Mesenchymal stem cell (in vitro differentiated cells and primary cell): ENCODE data around the gene NR5A2. TPM values are rescaled to one million over a fixed set of nuclear protein-coding genes. Genes with fewer than 3 reads are reported as not detected.

Experiments used
- DNase-seq: peaks from one replicate; pipeline ENCODE4 v3.0.0-alpha.2; 2013
- H2AFZ ChIP-seq: one replicate; pipeline ENCODE4 v1.6.1; 2013; ENCODE audit warnings: low read depth, mild to moderate bottlenecking, control low read depth, inconsistent platforms, low read length, moderate library complexity
- H2AK5ac ChIP-seq: 2 replicates; pipeline ENCODE4 v1.6.1; 2013; ENCODE audit warnings: low read length, moderate library complexity, mild to moderate bottlenecking, inconsistent platforms; ENCODE audit not compliant: severe bottlenecking
- H2BK120ac ChIP-seq: one replicate; pipeline ENCODE4 v1.6.1; 2013; ENCODE audit warnings: low read depth, mild to moderate bottlenecking, inconsistent platforms, low read length, moderate library complexity
- H2BK12ac ChIP-seq, 2 experiments: one replicate each; pipeline ENCODE4 v1.6.1; 2013; ENCODE audit warnings: inconsistent platforms in 2 of 2, low read length in 2 of 2, mild to moderate bottlenecking in 2 of 2, moderate library complexity in 2 of 2, control low read depth in 1 of 2
- H2BK15ac ChIP-seq: one replicate; pipeline ENCODE4 v1.6.1; 2013; ENCODE audit warnings: mild to moderate bottlenecking, low read depth, inconsistent platforms; ENCODE audit not compliant: poor library complexity, severe bottlenecking
- H2BK5ac ChIP-seq: 2 replicates; pipeline ENCODE4 v1.6.1; 2013; ENCODE audit warnings: low read depth, mild to moderate bottlenecking, low read length, control low read depth, inconsistent platforms; ENCODE audit not compliant: poor library complexity, severe bottlenecking
- H3K14ac ChIP-seq, 2 experiments: one replicate each; pipeline ENCODE4 v1.6.1; 2013; ENCODE audit warnings: inconsistent platforms in 2 of 2, low read length in 2 of 2, control low read depth in 1 of 2, mild to moderate bottlenecking in 1 of 2, moderate library complexity in 1 of 2
- H3K18ac ChIP-seq, 2 experiments: one replicate each; pipeline ENCODE4 v1.6.1; 2013; ENCODE audit warnings: inconsistent platforms in 2 of 2, low read length in 2 of 2, control low read depth in 1 of 2, low read depth in 1 of 2, mild to moderate bottlenecking in 1 of 2
- H3K23ac ChIP-seq, 2 experiments: one replicate each; pipeline ENCODE4 v1.6.1; 2013; ENCODE audit warnings: inconsistent platforms in 2 of 2, low read length in 2 of 2, mild to moderate bottlenecking in 2 of 2, moderate library complexity in 2 of 2, control low read depth in 1 of 2
- H3K27ac ChIP-seq: 2 replicates; pipeline ENCODE4 v1.5.1; 2013; ENCODE audit warnings: mild to moderate bottlenecking, moderate library complexity, low read length, control low read depth, inconsistent platforms; ENCODE audit not compliant: poor library complexity, severe bottlenecking
- H3K27me3 ChIP-seq, 2 experiments: 2 replicates each; pipeline versions ENCODE4 v1.6.1 to v1.7.0; 2013; ENCODE audit warnings: low read length in 2 of 2, mild to moderate bottlenecking in 2 of 2, moderate library complexity in 2 of 2, control low read depth in 1 of 2, inconsistent platforms in 1 of 2; ENCODE audit not compliant: control insufficient read depth in 1 of 2, insufficient read depth in 1 of 2
- H3K36me3 ChIP-seq, 2 experiments: 2 replicates each; pipeline versions ENCODE4 v1.6.1 to v1.7.0; 2013; ENCODE audit warnings: low read length in 2 of 2, control low read depth in 1 of 2, inconsistent platforms in 1 of 2, low read depth in 1 of 2, mild to moderate bottlenecking in 1 of 2; ENCODE audit not compliant: insufficient read depth in 2 of 2, control insufficient read depth in 1 of 2
- H3K4ac ChIP-seq, 2 experiments: one replicate each; pipeline ENCODE4 v1.6.1; 2013; ENCODE audit warnings: inconsistent platforms in 2 of 2, low read length in 2 of 2, mild to moderate bottlenecking in 2 of 2, moderate library complexity in 2 of 2, control low read depth in 1 of 2, low read depth in 1 of 2
- H3K4me1 ChIP-seq: 2 replicates; pipeline ENCODE4 v1.6.1; 2013; ENCODE audit warnings: low read depth, low read length, control low read depth; ENCODE audit not compliant: control insufficient read depth, insufficient read depth
- H3K4me2 ChIP-seq: 2 replicates; pipeline ENCODE4 v1.6.1; 2013; ENCODE audit warnings: low read length, mild to moderate bottlenecking, inconsistent platforms; ENCODE audit not compliant: poor library complexity, severe bottlenecking
- H3K4me3 ChIP-seq, 2 experiments: 2 replicates each; pipeline versions ENCODE4 v1.5.1 to v1.7.0; 2013; ENCODE audit warnings: low read length in 2 of 2, mild to moderate bottlenecking in 2 of 2, control low read depth in 1 of 2, low read depth in 1 of 2; ENCODE audit not compliant: insufficient read depth in 1 of 2
- H3K79me1 ChIP-seq: replicated peaks from 2 replicates; pipeline ENCODE4 v1.6.1; 2013; ENCODE audit warnings: mild to moderate bottlenecking, control low read depth, low read length, inconsistent platforms; ENCODE audit not compliant: poor library complexity, severe bottlenecking
- H3K9ac ChIP-seq: 2 replicates; pipeline ENCODE4 v1.7.0; 2013; ENCODE audit warnings: mild to moderate bottlenecking, low read length, moderate library complexity
- H3K9me3 ChIP-seq: 2 replicates; pipeline ENCODE4 v1.7.0; 2013; ENCODE audit warnings: mild to moderate bottlenecking, low read length; ENCODE audit not compliant: control insufficient read depth
- H4K8ac ChIP-seq: one replicate; pipeline ENCODE4 v1.6.1; 2013; ENCODE audit warnings: inconsistent platforms, mild to moderate bottlenecking, low read length, moderate library complexity
- H4K91ac ChIP-seq: one replicate; pipeline ENCODE4 v1.6.1; 2013; ENCODE audit warnings: mild to moderate bottlenecking, low read length, inconsistent platforms
- WGBS: methylation state at CpG from one replicate; pipeline ENCODE4 v1.1.7; 2013; ENCODE audit warnings: mixed read lengths; 5-methylcytosine and 5-hydroxymethylcytosine counted together
- polyA plus RNA-seq, 2 experiments: library from polyadenylated mRNA; stranded (reverse); fragments of 200-250 nt; gene quantifications; one replicate each; pipeline ENCODE4 v1.2.3, GENCODE V29; 2013

NR5A2 gene
- polyA plus RNA-seq (2013, experiment 1 of 2), result 2.0 TPM
- 1.9 TPM for polyA plus RNA-seq (2013, experiment 2 of 2)

DNA sequence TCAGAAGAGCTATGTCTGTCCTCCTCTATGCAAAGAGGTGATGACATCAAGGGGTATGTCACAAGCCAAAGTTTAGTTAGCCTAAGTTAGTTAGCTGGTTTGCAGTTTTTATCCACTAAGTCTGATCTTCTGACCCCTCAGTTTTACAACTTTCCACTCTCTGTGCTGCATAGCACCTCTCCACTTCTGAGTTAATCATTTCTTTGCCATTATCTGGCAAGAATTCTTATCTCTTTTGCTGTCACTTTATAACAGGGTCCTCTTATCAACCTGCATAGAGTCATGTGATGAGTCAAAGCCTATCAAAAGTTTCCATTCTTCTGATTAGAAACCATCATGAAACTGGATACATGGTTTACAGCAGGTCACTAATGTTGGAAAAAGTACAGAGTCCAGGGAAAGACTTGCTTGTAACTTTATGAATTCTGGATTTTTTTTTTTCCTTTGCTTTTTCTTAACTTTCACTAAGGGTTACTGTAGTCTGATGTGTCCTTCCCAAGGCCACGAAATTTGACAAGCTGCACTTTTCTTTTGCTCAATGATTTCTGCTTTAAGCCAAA, at the start of gene NR5A2:
Gene NR5A2 (plus strand): TSS at position 447 of the 560 bp plus-strand sequence. CDS start 138 bp downstream, outside the sequence.
- H4K91ac ChIP-seq, result no peak within 1 kb of the TSS
- no peak within 1 kb of the TSS for H2BK5ac ChIP-seq
- H3K4me1 ChIP-seq, result peaks cover 8% of the 10 kb centered on the region
- no peak within 1 kb of the TSS for H2AFZ ChIP-seq
- no peak within 1 kb of the TSS for H2BK120ac ChIP-seq
- H2AK5ac ChIP-seq, result no peak within 1 kb of the TSS
- H3K14ac ChIP-seq, result no peak within 1 kb of the TSS
- DNase-seq, result no peak
- H4K8ac ChIP-seq, result no peak within 1 kb of the TSS
- 78% methylated on average over 1 of the region's 1 CpG for WGBS
- H3K23ac ChIP-seq, result no peak within 1 kb of the TSS
- H3K18ac ChIP-seq, result no peak within 1 kb of the TSS
- H3K36me3 ChIP-seq, result no peaks in the 10 kb centered on the region
- H2BK15ac ChIP-seq, result no peak within 1 kb of the TSS
- H3K27me3 ChIP-seq, result peaks cover 34 to 49% of the 10 kb centered on the region in 2 experiments
- peak within 1 kb of the TSS; percentile 68 for H3K9ac ChIP-seq
- no peak within 1 kb of the TSS for H3K4ac ChIP-seq
- H3K4me2 ChIP-seq, result peak within 1 kb of the TSS; percentile 78
- no peaks in the 10 kb centered on the region for H3K79me1 ChIP-seq
- H3K9me3 ChIP-seq, result no peaks in the 10 kb centered on the region
- peak within 1 kb of the TSS in 1 of 2 experiments; percentile 80 for H3K4me3 ChIP-seq
- no peak within 1 kb of the TSS for H2BK12ac ChIP-seq
- no peak within 1 kb of the TSS for H3K27ac ChIP-seq

DNA sequence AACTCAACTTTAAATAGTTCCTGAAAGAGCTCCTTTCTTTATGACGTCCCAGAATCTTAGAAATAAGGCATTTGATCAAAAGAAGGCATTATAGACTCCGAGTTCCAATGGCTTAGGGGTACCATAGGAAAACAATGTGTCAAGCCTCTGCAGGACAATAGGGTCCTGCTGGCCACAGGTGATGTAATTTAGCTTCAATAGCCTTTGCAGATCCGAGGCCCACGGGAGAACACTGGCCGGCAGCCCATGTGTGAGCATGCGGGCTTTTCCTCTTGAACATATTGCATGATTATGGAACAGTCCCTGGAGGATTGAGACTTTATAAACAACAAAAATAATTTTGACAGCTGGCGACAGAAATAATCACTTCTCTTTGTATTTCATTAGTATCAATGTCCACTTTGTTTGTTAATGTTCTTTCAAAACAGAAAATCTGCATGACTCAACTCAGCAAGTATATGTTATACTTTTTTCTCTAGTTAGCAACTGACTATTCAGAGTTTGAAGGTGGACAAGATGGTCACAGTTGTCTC, 49.0 kb upstream of the NR5A2 start:
- WGBS, result 75% methylated on average over 5 of the region's 7 CpGs
- Histone ChIP-seq H3K14ac (peak overlapping the region in 1 of 2 experiments; percentile 18), H2AK5ac (no peak overlapping the region), H3K9ac (no peak overlapping the region), H3K4me2 (no peak overlapping the region), H2BK5ac (no peak overlapping the region), H3K18ac (no peak overlapping the region), H3K4me1 (no peaks in the 10 kb centered on the region), H2BK15ac (no peak overlapping the region), H3K4ac (no peak overlapping the region), H2BK120ac (no peak overlapping the region), H3K27ac (no peak overlapping the region), H4K91ac (no peak overlapping the region), H4K8ac (no peak overlapping the region), H3K36me3 (no peaks in the 10 kb centered on the region), H3K23ac (no peak overlapping the region), H3K27me3 (peaks cover 2 to 5% of the 10 kb centered on the region in 2 experiments), H2BK12ac (no peak overlapping the region), H3K9me3 (no peaks in the 10 kb centered on the region), H3K79me1 (no peaks in the 10 kb centered on the region), H3K4me3 (no peak overlapping the region), H2AFZ (no peak overlapping the region)
- DNase-seq, result peak; percentile 1

DNA sequence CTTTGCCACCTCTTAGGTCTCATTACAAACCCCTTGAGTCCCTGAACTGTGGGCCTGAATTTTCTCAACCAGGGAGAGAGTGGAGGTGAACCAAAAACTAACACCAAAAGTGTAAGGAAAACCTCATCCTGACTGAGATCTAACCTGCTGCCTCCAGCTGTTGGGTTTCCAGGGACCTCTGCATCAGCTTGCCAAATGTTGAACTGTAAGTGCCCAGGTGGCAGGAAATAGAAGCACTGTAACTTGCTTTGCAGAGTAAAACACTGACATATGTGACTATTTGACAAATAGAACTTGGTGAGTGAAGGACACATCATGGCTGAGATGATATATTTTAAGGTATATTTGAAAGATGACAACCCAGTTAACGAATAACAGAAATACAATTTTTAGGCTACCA, 48.4 kb upstream of the NR5A2 start:
- H2AK5ac ChIP-seq, result no peak overlapping the region
- no peak overlapping the region for H3K4ac ChIP-seq
- no peak overlapping the region for H2BK5ac ChIP-seq
- H2BK12ac ChIP-seq, result peak overlapping the region in 1 of 2 experiments; percentile 66
- no peak overlapping the region for H4K8ac ChIP-seq
- no peak overlapping the region for H2BK15ac ChIP-seq
- H4K91ac ChIP-seq, result no peak overlapping the region
- H3K4me1 ChIP-seq, result no peaks in the 10 kb centered on the region
- no peak overlapping the region for H3K4me3 ChIP-seq
- peaks cover 2 to 5% of the 10 kb centered on the region in 2 experiments for H3K27me3 ChIP-seq
- H3K9ac ChIP-seq, result no peak overlapping the region
- peak overlapping the region in 1 of 2 experiments; percentile 30 for H3K18ac ChIP-seq
- no peaks in the 10 kb centered on the region for H3K9me3 ChIP-seq
- no CpG with 5 or more reads among the region's 1 CpG for WGBS
- H3K36me3 ChIP-seq, result no peaks in the 10 kb centered on the region
- H3K14ac ChIP-seq, result no peak overlapping the region
- no peak overlapping the region for H3K23ac ChIP-seq
- H2AFZ ChIP-seq, result no peak overlapping the region
- no peak overlapping the region for H3K4me2 ChIP-seq
- H3K79me1 ChIP-seq, result no peaks in the 10 kb centered on the region
- DNase-seq, result peak; percentile 5
- no peak overlapping the region for H2BK120ac ChIP-seq
- H3K27ac ChIP-seq, result no peak overlapping the region

DNA sequence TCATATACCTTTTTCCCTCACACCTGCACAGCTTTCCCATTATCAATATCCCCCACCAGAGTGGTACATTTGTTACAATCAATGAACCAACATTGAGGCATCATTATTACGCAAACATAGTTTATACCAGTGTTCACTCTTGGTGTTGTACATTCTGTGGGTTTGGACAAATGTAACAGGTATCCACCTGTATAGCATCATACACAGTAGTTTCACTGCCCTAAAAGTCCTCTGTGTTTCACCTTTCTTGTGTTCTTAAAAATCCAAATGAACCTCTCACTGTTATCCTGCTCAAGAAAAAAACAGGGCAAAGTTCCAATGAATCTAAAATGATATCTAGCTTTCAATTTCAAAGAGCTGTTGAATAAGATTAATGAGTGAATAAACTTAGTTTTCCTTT, 45.9 kb upstream of the NR5A2 start:
- no peak overlapping the region for H2AFZ ChIP-seq
- no peak overlapping the region for H3K9ac ChIP-seq
- no peak overlapping the region for H4K8ac ChIP-seq
- no peak overlapping the region for H3K18ac ChIP-seq
- no peak overlapping the region for H3K23ac ChIP-seq
- 43% methylated on average over 1 of the region's 1 CpG for WGBS
- no peaks in the 10 kb centered on the region for H3K4me1 ChIP-seq
- H3K79me1 ChIP-seq, result no peaks in the 10 kb centered on the region
- H3K14ac ChIP-seq, result no peak overlapping the region
- H3K27me3 ChIP-seq, result no peaks in the 10 kb centered on the region
- no peaks in the 10 kb centered on the region for H3K36me3 ChIP-seq
- no peak overlapping the region for H2BK5ac ChIP-seq
- H3K9me3 ChIP-seq, result no peaks in the 10 kb centered on the region
- no peak overlapping the region for H4K91ac ChIP-seq
- no peak overlapping the region for H2BK12ac ChIP-seq
- H3K27ac ChIP-seq, result no peak overlapping the region
- no peak overlapping the region for H2AK5ac ChIP-seq
- H2BK15ac ChIP-seq, result no peak overlapping the region
- H3K4me3 ChIP-seq, result no peak overlapping the region
- no peak overlapping the region for H3K4ac ChIP-seq
- no peak overlapping the region for H2BK120ac ChIP-seq
- DNase-seq, result no peak
- H3K4me2 ChIP-seq, result no peak overlapping the region
